Hepatocyte (in vitro differentiated cells): ENCODE measurements around the gene SLX4.

Experiments
- EZH2 ChIP-seq: fragments of 200-600 bp; sonication (generic); IDR thresholded peaks from 2 replicates; pipeline ENCODE4 v1.6.1; 2016; ENCODE audit warnings: antibody characterized with exemption, mild to moderate bottlenecking, borderline replicate concordance
- EZH2phosphoT487 ChIP-seq: fragments of 200-600 bp; sonication (generic); IDR thresholded peaks from one replicate; pipeline ENCODE4 v1.6.1; 2018; ENCODE audit warnings: antibody characterized with exemption, mild to moderate bottlenecking, low read depth, moderate library complexity; ENCODE audit not compliant: unreplicated experiment, severe bottlenecking
- TF ChIP-seq, protein P1 (sequence below): fragments of 200-600 bp; sonication (generic); IDR thresholded peaks from 2 replicates; pipeline ENCODE4 v1.5.1; 2016; ENCODE audit warnings: antibody characterized with exemption, mild to moderate bottlenecking; ENCODE audit not compliant: poor library complexity

GRCh38 chr16:3651461-3652372, 40.3 kb upstream of the SLX4 start:
- TF ChIP-seq, protein P1, sequence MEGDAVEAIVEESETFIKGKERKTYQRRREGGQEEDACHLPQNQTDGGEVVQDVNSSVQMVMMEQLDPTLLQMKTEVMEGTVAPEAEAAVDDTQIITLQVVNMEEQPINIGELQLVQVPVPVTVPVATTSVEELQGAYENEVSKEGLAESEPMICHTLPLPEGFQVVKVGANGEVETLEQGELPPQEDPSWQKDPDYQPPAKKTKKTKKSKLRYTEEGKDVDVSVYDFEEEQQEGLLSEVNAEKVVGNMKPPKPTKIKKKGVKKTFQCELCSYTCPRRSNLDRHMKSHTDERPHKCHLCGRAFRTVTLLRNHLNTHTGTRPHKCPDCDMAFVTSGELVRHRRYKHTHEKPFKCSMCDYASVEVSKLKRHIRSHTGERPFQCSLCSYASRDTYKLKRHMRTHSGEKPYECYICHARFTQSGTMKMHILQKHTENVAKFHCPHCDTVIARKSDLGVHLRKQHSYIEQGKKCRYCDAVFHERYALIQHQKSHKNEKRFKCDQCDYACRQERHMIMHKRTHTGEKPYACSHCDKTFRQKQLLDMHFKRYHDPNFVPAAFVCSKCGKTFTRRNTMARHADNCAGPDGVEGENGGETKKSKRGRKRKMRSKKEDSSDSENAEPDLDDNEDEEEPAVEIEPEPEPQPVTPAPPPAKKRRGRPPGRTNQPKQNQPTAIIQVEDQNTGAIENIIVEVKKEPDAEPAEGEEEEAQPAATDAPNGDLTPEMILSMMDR: no peak
- TF ChIP-seq EZH2 (no peak), EZH2phosphoT487 (no peak)
